ENCODE data around the gene GOLT1B. TPM values are rescaled to one million over a fixed set of nuclear protein-coding genes. Genes with fewer than 3 reads are reported as not detected.

The GOLT1B gene
- total and polyA plus RNA-seq, 8 donors: 9.3 to 52.1 (median 16.2) TPM

DNA sequence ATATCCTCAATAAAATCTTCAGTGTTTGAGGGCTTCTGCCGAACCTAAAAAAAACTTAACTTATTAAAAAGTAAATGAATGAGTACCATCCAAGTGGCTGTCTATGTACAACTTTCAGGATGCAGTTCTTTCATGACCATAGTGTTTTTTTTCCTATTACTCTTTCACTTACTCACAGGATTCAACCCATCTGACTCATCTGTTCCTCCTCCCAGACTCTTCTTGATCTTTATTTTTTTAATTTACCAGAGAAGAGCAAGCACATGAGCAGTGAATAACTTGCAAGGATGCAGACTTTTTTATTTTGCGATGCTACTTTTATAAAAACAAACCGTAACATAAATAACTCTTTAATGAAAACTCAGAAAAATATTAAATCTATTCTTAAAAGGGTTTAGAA lies 24.6 kb upstream of the GOLT1B start:
- Histone ChIP-seq H3K4me3 (no peak overlapping the region), H3K9me3 (no peaks in the 10 kb centered on the region), H3K36me3 (peaks cover 22 to 99% (median 96%) of the 10 kb centered on the region in 4 donors), H3K4me1 (no peaks in the 10 kb centered on the region), H3K27ac (no peak overlapping the region), H3K27me3 (no peaks in the 10 kb centered on the region)
- WGBS, 5 donors: 82 to 92% (median 89%) methylated on average over 3 of the region's 3 CpGs
- no peak for DNase-seq
- TF ChIP-seq POLR2A (IDR thresholded peaks at IDR 0.05): no peak
- TF ChIP-seq POLR2AphosphoS5 (IDR thresholded peaks at IDR 0.05): no peak
- no peak for TF ChIP-seq CTCF (IDR thresholded peaks at IDR 0.05)
- TF ChIP-seq EP300 (IDR thresholded peaks at IDR 0.05): no peak
- intact Hi-C loops (cut with DNase I; ENCODE audit: low total_unique reads): no loop called here

GRCh38 chr12:21478756-21479455 lies 22.7 kb upstream of the GOLT1B start:
- Histone ChIP-seq H3K4me3 (no peak overlapping the region), H3K27ac (no peak overlapping the region), H3K36me3 (peaks cover 28 to 98% (median 93%) of the 10 kb centered on the region in 4 donors), H3K27me3 (no peaks in the 10 kb centered on the region), H3K9me3 (no peaks in the 10 kb centered on the region), H3K4me1 (no peaks in the 10 kb centered on the region)
- intact Hi-C loops (cut with DNase I; ENCODE audit: low total_unique reads): no loop called here
- TF ChIP-seq EP300 (IDR thresholded peaks at IDR 0.05) (no peak), POLR2A (IDR thresholded peaks at IDR 0.05) (no peak), POLR2AphosphoS5 (IDR thresholded peaks at IDR 0.05) (no peak), CTCF (IDR thresholded peaks at IDR 0.05) (no peak)
- DNase-seq: no peak
- WGBS, 5 donors: 83 to 91% (median 88%) methylated on average over 10 of the region's 10 CpGs

GRCh38 chr12:21483531-21483930 lies 18.1 kb upstream of the GOLT1B start:
- H3K4me1 ChIP-seq: no peaks in the 10 kb centered on the region
- no peaks in the 10 kb centered on the region for H3K9me3 ChIP-seq
- peaks cover 27 to 74% (median 69%) of the 10 kb centered on the region in 4 donors for H3K36me3 ChIP-seq
- no peak overlapping the region for H3K27ac ChIP-seq
- intact Hi-C loops (cut with DNase I; ENCODE audit: low total_unique reads): no loop called here
- no peaks in the 10 kb centered on the region for H3K27me3 ChIP-seq
- no peak overlapping the region for H3K4me3 ChIP-seq
- DNase-seq: no peak
- TF ChIP-seq POLR2A (IDR thresholded peaks at IDR 0.05) (no peak), POLR2AphosphoS5 (IDR thresholded peaks at IDR 0.05) (no peak), CTCF (IDR thresholded peaks at IDR 0.05) (no peak), EP300 (IDR thresholded peaks at IDR 0.05) (no peak)
- WGBS, 5 donors: 68 to 78% (median 73%) methylated on average over 3 of the region's 3 CpGs

- no peak for DNase-seq
- Histone ChIP-seq H3K27me3 (no peaks in the 10 kb centered on the region), H3K27ac (no peak overlapping the region), H3K4me1 (no peaks in the 10 kb centered on the region), H3K36me3 (peaks cover 26 to 71% (median 70%) of the 10 kb centered on the region in 4 donors), H3K4me3 (no peak overlapping the region), H3K9me3 (no peaks in the 10 kb centered on the region)
- TF ChIP-seq CTCF (IDR thresholded peaks at IDR 0.05): no peak
- TF ChIP-seq POLR2A (IDR thresholded peaks at IDR 0.05): no peak
- TF ChIP-seq POLR2AphosphoS5 (IDR thresholded peaks at IDR 0.05): no peak
- no peak for TF ChIP-seq EP300 (IDR thresholded peaks at IDR 0.05)
- intact Hi-C loops (cut with DNase I; ENCODE audit: low total_unique reads): no loop called here
Observed at GRCh38 chr12:21485998-21486397, 15.6 kb upstream of the GOLT1B start.
